Activated naive CD8-positive, alpha-beta T cell treated with anti-CD3 and anti-CD28 coated beads for 36 hours (primary cell): ENCODE measurements around the gene YWHAG. TPM values are rescaled to one million over a fixed set of nuclear protein-coding genes. Genes with fewer than 3 reads are reported as not detected.
"Not testable (repeated sequence)": the region's sequence is repeated elsewhere in the genome, so short reads cannot be mapped to it uniquely, and the experiment has no call there.

Experiments
- DNase-seq: peaks from one replicate; pipeline ENCODE4 v3.0.0; 2021
- H3K27ac Mint-ChIP-seq: one replicate; pipeline ENCODE4 v1.8.0; 2022; ENCODE audit warnings: mild to moderate bottlenecking, moderate library complexity, mixed read lengths
- H3K27me3 Mint-ChIP-seq: one replicate; pipeline ENCODE4 v1.8.0; 2022; ENCODE audit warnings: mild to moderate bottlenecking, mixed read lengths
- H3K36me3 Mint-ChIP-seq: one replicate; pipeline ENCODE4 v1.8.0; 2021; ENCODE audit warnings: mild to moderate bottlenecking, mixed read lengths
- H3K4me1 Mint-ChIP-seq: one replicate; pipeline ENCODE4 v1.8.0; 2021; ENCODE audit warnings: mixed read lengths
- H3K4me3 Mint-ChIP-seq: one replicate; pipeline ENCODE4 v1.8.0; 2022; ENCODE audit warnings: mild to moderate bottlenecking, moderate library complexity, mixed read lengths
- H3K9me3 Mint-ChIP-seq: one replicate; pipeline ENCODE4 v1.8.0; 2022; ENCODE audit warnings: mixed read lengths
- total RNA-seq, 2 experiments: library from RNA; stranded (reverse); gene quantifications; one replicate each; pipeline ENCODE4 v1.2.3, GENCODE V29; 2021

Gene YWHAG
- total RNA-seq, 2 experiments from 2014 or later = 155 to 157 TPM

GRCh38 chr7:76291351-76292212, 67.2 kb downstream of the YWHAG start:
- H3K4me1 Mint-ChIP-seq = peaks cover 11% of the 10 kb centered on the region
- no peaks in the 10 kb centered on the region for H3K27me3 Mint-ChIP-seq
- peak overlapping the region; percentile 22 for H3K4me3 Mint-ChIP-seq
- no peaks in the 10 kb centered on the region for H3K9me3 Mint-ChIP-seq
- no peaks in the 10 kb centered on the region for H3K36me3 Mint-ChIP-seq
- peak; percentile 90 for DNase-seq
- peak overlapping the region; percentile 74 for H3K27ac Mint-ChIP-seq

GRCh38 chr7:76290847-76291350, 67.9 kb downstream of the YWHAG start:
- not testable (repeated sequence) for H3K27me3 Mint-ChIP-seq

DNA sequence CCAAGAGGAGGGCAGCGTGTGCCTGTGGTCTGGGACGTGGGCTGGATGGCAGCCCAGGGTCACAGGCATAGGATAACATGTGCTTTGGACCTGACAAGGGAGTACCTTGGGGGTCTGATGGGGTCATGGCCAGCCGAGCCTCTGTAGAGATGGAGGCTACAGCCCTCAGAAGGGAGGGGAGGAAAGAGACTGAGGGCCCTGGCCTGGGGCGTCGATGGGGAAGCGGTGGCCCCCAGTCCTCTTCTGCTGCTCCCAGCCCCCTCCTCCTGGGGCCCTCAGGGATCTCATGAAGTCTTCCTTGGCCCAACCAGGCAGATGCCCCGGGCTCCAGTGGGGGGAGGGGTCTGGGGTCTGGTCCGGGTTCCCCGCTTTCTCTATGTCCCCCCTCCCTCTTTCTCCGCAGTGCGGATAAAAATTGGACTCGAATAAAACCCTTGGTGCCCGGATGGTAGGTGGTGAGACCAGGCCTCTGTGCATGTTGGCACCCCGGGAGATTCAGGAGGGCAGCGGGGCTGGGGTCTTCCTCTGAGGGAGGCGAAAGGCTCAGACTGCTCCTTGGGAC, 71.9 kb downstream of the YWHAG start:
- Mint-ChIP-seq H3K9me3 (no peaks in the 10 kb centered on the region), H3K27ac (no peak overlapping the region), H3K36me3 (no peaks in the 10 kb centered on the region), H3K4me1 (peaks cover 9% of the 10 kb centered on the region), H3K4me3 (no peak overlapping the region), H3K27me3 (peaks cover 30% of the 10 kb centered on the region)
- DNase-seq = no peak

More at GRCh38 chr7:76290847-76291350, 67.9 kb downstream of the YWHAG start:
- not testable (repeated sequence) for DNase-seq, H3K9me3 Mint-ChIP-seq, H3K36me3 Mint-ChIP-seq
- Mint-ChIP-seq H3K4me1 (peaks cover 11% of the 10 kb centered on the region), H3K4me3 (peak overlapping the region; percentile 22), H3K27ac (peak overlapping the region; percentile 74)

DNA sequence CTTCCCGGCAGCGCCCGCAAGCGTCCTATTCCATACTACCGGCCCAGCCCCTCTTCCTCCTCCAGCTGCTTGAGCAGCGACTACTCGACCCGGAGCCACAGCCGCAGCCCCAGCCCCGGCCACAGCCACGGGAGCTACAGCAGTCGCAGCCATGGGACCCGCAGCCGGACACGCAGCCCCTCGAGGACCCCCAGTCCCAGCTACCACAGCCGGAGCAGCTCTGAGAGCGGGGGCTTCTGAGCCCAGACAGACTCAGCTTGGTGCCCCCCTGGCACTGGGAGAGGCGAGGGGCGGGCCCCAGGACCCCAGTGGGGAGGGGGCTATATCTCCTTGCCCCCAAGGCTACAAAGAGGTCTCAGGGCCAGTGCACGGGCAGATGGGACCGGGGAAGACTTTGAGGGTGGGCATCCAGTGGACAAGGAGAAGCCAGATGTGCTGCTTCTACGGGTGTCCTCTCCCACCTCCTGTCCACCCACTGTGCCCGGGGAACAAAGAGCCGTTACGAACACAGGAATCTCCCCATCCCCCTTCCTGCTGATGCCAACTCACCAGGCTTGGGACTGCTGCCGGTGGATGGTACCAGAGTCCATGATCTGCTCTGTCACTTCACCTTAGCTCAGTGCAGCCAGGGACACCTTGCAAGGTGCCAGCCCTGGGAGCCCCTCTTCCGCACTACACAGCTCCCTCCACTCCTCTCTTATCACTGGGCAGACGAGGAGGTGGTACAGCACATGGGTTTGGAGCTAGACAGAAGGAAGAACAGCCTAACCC, 73.0 kb downstream of the YWHAG start:
- H3K36me3 Mint-ChIP-seq = no peaks in the 10 kb centered on the region
- peaks cover 38% of the 10 kb centered on the region for H3K27me3 Mint-ChIP-seq
- no peaks in the 10 kb centered on the region for H3K9me3 Mint-ChIP-seq
- no peak overlapping the region for H3K4me3 Mint-ChIP-seq
- peaks cover 7% of the 10 kb centered on the region for H3K4me1 Mint-ChIP-seq
- DNase-seq = no peak
- H3K27ac Mint-ChIP-seq = no peak overlapping the region

GRCh38 chr7:76283254-76284159, 75.3 kb downstream of the YWHAG start:
- peaks cover 7% of the 10 kb centered on the region for H3K4me1 Mint-ChIP-seq
- H3K4me3 Mint-ChIP-seq = peak overlapping the region; percentile 42
- no peak for DNase-seq
- no peaks in the 10 kb centered on the region for H3K36me3 Mint-ChIP-seq
- H3K9me3 Mint-ChIP-seq = no peaks in the 10 kb centered on the region
- no peak overlapping the region for H3K27ac Mint-ChIP-seq
- peaks cover 56% of the 10 kb centered on the region for H3K27me3 Mint-ChIP-seq

DNA sequence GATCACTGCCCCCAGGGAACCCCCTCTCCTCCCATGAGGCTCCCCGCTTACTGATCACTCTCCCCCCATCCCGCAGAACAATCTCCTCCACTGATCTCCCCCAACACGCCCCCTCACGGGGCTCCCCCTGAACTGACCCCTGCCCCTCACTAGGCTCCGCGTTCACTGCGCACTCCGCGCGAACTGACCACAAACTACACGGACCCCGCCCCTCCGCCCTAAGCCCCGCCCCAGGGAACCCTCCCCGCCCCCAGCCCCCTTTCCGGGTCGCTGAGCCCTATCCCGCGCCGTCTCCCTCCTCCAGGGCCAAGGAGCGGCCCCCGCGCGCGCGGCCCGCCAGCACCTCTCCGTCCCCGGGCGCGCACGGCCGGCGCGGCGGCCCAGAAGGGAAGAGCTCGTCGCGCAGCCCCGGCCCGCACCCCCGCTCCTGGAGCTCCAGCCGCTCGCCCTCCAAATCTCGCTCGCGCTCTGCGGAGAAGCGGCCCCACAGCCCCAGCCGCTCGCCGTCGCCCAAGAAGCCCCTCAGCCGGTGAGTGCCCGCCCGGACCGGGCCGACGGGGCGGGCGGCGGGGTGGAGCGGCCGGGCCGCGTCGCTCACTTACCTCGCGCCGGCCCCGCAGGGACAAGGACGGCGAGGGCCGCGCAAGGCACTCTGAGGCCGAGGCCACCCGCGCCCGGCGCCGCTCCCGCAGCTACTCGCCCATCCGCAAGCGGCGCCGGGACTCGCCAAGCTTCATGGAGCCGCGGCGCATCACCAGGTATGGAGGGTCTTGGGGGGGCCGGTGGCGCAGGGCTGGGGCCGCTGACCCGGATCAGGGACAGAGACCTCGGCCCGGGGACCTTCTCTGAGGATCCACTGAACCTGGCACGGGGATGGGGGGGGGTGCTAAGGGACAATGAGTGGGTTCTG, 76.2 kb downstream of the YWHAG start:
- Mint-ChIP-seq H3K4me3 (peak overlapping the region; percentile 68), H3K4me1 (peaks cover 7% of the 10 kb centered on the region), H3K27me3 (peaks cover 60% of the 10 kb centered on the region), H3K36me3 (no peaks in the 10 kb centered on the region), H3K27ac (no peak overlapping the region), H3K9me3 (no peaks in the 10 kb centered on the region)
- DNase-seq = no peak

GRCh38 chr7:76281706-76282343, 77.0 kb downstream of the YWHAG start:
- no peak for DNase-seq
- H3K27ac Mint-ChIP-seq = no peak overlapping the region
- no peaks in the 10 kb centered on the region for H3K36me3 Mint-ChIP-seq
- peaks cover 7% of the 10 kb centered on the region for H3K4me1 Mint-ChIP-seq
- no peaks in the 10 kb centered on the region for H3K9me3 Mint-ChIP-seq
- H3K4me3 Mint-ChIP-seq = peak overlapping the region; percentile 68
- peaks cover 68% of the 10 kb centered on the region for H3K27me3 Mint-ChIP-seq

DNA sequence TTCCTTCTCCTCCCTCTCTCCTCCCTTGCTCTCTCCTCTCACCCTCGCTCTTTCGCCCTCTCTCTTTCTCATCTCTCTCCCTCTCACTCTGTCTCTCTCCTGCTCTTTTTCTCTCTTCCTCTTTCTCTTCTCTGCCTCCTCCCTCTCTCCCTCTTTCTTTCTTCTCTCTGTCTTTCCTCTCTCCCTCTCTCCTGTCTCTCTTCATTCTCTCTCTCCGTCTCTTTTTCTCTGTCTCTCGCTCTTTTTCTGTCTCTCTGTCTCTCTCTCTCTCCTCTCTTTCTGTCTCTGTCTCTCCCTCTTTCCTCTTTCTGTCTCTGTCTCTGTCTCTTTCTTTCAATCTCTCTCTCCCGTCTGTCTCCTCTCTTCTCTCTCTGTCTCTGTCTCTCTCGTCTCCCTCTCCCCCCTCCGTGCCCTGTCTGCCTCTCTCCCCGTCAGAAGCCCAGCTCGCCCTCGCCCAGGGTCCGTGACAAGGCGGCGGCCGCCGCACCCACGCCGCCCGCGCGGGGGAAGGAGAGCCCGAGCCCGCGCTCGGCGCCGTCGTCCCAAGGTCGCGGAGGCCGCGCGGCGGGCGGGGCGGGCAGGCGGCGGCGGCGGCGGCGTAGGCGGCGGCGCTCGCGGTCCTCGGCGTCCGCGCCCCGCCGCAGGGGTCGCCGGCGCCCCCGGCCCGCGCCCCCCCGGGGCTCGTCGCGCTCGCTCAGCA, 77.6 kb downstream of the YWHAG start:
- no peaks in the 10 kb centered on the region for H3K9me3 Mint-ChIP-seq
- no peak for DNase-seq
- H3K4me3 Mint-ChIP-seq = peak overlapping the region; percentile 52
- peaks cover 7% of the 10 kb centered on the region for H3K4me1 Mint-ChIP-seq
- no peaks in the 10 kb centered on the region for H3K36me3 Mint-ChIP-seq
- no peak overlapping the region for H3K27ac Mint-ChIP-seq
- peaks cover 69% of the 10 kb centered on the region for H3K27me3 Mint-ChIP-seq

GRCh38 chr7:76280408-76280807, 78.4 kb downstream of the YWHAG start:
- Mint-ChIP-seq H3K9me3 (no peaks in the 10 kb centered on the region), H3K27ac (no peak overlapping the region), H3K27me3 (peaks cover 71% of the 10 kb centered on the region), H3K4me1 (peaks cover 7% of the 10 kb centered on the region), H3K4me3 (no peak overlapping the region), H3K36me3 (no peaks in the 10 kb centered on the region)
- DNase-seq = no peak

- H3K4me3 Mint-ChIP-seq = no peak overlapping the region
- no peaks in the 10 kb centered on the region for H3K9me3 Mint-ChIP-seq
- peaks cover 60% of the 10 kb centered on the region for H3K27me3 Mint-ChIP-seq
- H3K27ac Mint-ChIP-seq = no peak overlapping the region
- H3K36me3 Mint-ChIP-seq = no peaks in the 10 kb centered on the region
- peaks cover 10% of the 10 kb centered on the region for H3K4me1 Mint-ChIP-seq
- no peak for DNase-seq
These were observed 80.3 kb downstream of the YWHAG start for GRCh38 chr7:76278540-76278939.
